Lower leg skin (tissue), 4 donors: ENCODE data around the gene AXL. TPM values are rescaled to one million over a fixed set of nuclear protein-coding genes. Genes with fewer than 3 reads are reported as not detected.
"Not testable (repeated sequence)": the region's sequence is repeated elsewhere in the genome, so short reads cannot be mapped to it uniquely, and the experiment has no call there.

Experiments used
- DNase-seq, 2 donors: peaks; one replicate each; pipeline ENCODE4 v3.0.0-alpha.2; 2019; ENCODE audit warnings: low spot score in 2 of 2
- H3K4me3 ChIP-seq: fragments of 200-600 bp; sonication (generic); 2 replicates; pipeline ENCODE4 v1.5.1; 2017; ENCODE audit warnings: mild to moderate bottlenecking, low read depth; ENCODE audit not compliant: poor library complexity, severe bottlenecking
- POLR2A ChIP-seq, 2 donors: fragments of 450-650 bp; IDR thresholded peaks; one replicate each; pipeline ENCODE4 v1.6.1; 2016 to 2017; ENCODE audit warnings: antibody characterized with exemption in 2 of 2, mild to moderate bottlenecking in 1 of 2, moderate library complexity in 1 of 2
- WGBS, 2 donors: methylation state at CpG; one replicate each; pipeline ENCODE4 v1.1.5; 2018; 5-methylcytosine and 5-hydroxymethylcytosine counted together
- intact Hi-C: fragments of 100-400 bp; cut with DNase I; formaldehyde crosslinking; loops from one replicate; pipeline ENCODE4 v1.15.0; 2023; ENCODE audit warnings: low total_unique reads
- total RNA-seq, 4 donors: library from RNA; depleted of rRNA; stranded (reverse); fragments of >200 nt; gene quantifications; one replicate each; pipeline ENCODE4 v1.1.0, GENCODE V29; 2016
- TF ChIP-seq, protein P1 (sequence below), 3 donors: fragments of 450-650 bp; IDR thresholded peaks; one replicate each; pipeline ENCODE4 v1.5.1; 2016; ENCODE audit warnings: antibody characterized with exemption in 3 of 3, mild to moderate bottlenecking in 3 of 3, moderate library complexity in 2 of 3

Gene AXL
- total RNA-seq, 4 donors from 2014 or later: 17.3 to 86.2 (median 56.7) TPM

DNA sequence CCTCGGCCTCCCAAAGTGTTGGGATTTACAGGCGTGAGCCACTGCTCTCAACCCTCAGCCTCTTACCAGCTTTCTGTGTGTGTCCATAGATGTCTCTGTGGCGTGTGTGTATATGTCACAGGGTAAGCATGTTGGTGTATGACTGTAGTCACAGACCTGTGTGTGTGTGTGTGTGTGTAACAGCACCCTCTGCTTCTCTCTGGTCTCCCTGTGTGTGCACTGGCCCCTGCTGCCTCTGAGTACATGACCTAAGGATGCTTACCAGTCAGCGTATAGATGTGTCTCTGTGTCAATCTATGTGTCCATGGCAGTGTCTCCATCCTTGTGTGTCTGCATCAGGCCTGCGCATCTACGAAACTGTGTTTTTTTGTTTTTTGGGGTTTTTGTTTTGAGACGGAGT lies 5.6 kb downstream of the AXL start:
- intact Hi-C loops: no loop called here

DNA sequence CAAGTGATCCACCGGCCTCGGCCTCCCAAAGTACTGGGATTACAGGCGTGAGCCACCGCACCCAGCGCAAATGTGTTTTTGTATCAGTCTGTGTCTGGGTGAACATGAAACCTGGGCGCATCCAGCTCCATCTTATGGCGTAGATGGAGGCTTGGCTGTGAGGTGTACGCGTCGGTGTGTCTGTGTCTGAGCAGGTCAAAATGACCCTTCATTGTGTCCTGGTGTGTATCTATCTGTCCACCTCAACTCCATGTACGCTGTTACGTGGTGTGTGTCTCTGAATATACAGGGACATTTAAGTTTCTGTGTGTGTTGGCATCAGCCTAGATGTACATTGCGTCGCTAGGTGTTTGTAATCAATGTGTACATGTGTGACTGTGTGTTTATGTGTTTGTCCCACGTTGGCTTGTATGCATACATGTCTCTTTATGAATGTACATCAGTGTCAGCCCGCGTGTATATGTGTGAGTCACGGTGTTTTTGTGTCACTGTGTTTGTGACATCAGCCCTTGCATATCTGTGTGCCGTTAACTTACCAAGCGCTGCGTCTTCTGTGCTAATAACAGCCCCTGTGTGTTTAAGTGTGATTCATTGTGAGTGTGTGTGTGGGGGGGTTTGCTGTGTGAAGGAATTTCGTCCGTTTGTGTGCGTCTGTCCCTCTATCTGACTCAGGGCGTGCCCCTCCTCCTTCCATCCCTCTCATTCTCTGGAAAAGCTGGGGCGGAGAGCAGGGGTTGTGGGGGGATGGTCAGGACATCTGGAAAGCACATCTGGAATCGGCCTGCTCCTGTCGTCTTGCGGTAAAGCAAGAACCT lies 6.4 kb downstream of the AXL start:
- peak; percentile 72 to 92 for DNase-seq
- intact Hi-C loops: no loop called here
- H3K4me3 ChIP-seq: no peak overlapping the region
- 47 to 53% methylated on average over 28 to 29 of the region's 29 CpGs for WGBS, 2 donors
- TF ChIP-seq, protein P1, sequence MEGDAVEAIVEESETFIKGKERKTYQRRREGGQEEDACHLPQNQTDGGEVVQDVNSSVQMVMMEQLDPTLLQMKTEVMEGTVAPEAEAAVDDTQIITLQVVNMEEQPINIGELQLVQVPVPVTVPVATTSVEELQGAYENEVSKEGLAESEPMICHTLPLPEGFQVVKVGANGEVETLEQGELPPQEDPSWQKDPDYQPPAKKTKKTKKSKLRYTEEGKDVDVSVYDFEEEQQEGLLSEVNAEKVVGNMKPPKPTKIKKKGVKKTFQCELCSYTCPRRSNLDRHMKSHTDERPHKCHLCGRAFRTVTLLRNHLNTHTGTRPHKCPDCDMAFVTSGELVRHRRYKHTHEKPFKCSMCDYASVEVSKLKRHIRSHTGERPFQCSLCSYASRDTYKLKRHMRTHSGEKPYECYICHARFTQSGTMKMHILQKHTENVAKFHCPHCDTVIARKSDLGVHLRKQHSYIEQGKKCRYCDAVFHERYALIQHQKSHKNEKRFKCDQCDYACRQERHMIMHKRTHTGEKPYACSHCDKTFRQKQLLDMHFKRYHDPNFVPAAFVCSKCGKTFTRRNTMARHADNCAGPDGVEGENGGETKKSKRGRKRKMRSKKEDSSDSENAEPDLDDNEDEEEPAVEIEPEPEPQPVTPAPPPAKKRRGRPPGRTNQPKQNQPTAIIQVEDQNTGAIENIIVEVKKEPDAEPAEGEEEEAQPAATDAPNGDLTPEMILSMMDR (IDR thresholded peaks at IDR 0.05): no peak
- TF ChIP-seq POLR2A (IDR thresholded peaks at IDR 0.05): no peak

More for the DNA sequence above, 5.6 kb downstream of the AXL start:
- 90 to 92% methylated on average over 7 of the region's 7 CpGs for WGBS, 2 donors
- H3K4me3 ChIP-seq: no peak overlapping the region
- DNase-seq: no peak
- TF ChIP-seq POLR2A (IDR thresholded peaks at IDR 0.05): no peak
- TF ChIP-seq, protein P1 (IDR thresholded peaks at IDR 0.05): no peak

DNA sequence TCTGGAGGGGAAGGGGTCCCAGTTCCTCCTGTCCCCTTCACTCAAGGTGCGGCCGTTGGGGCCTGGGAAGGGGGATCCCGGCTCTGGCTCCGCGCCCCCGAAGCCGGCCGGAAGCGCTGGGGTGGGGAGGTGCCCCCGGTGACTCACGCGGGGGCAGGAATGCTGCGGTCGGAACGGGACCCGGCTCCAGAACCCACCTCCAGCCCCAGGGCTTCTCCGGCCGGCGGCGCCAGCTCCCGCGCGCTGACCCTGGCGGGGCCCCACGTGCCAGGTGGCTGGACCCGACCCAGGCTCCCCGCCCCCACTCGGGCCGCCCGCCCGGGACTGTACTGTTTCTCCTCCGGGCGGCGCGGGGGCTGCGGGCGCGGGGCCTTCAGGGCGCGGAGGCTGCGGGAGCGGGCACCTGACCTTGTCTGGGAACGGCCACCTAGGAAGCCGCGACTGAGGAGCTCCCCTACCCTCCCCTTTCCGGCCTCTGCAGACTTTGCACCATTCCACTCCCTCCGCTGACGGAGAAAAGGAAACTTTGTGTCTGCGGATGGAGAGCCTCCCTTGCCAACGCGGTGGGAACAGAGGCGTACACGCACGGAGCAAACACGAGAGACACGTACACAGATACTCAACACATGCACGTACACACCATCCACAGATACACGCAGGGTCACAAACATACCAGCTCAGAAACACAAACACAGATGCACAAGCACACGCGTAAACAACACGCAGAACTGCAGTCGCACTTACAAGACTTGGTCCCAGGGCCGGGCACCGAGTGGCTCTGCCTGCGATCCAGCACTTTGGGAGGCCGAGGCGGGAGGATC lies 7.2 kb downstream of the AXL start:
- 5 to 10% methylated on average over 34 to 52 of the region's 67 CpGs for WGBS, 2 donors
- intact Hi-C loops: no loop called here
- TF ChIP-seq, protein P1 (IDR thresholded peaks at IDR 0.05): no peak
- no peak for TF ChIP-seq POLR2A (IDR thresholded peaks at IDR 0.05)
- peak in 1 of 2 donors; percentile 93 for DNase-seq
- peak overlapping the region; percentile 18 for H3K4me3 ChIP-seq

DNA sequence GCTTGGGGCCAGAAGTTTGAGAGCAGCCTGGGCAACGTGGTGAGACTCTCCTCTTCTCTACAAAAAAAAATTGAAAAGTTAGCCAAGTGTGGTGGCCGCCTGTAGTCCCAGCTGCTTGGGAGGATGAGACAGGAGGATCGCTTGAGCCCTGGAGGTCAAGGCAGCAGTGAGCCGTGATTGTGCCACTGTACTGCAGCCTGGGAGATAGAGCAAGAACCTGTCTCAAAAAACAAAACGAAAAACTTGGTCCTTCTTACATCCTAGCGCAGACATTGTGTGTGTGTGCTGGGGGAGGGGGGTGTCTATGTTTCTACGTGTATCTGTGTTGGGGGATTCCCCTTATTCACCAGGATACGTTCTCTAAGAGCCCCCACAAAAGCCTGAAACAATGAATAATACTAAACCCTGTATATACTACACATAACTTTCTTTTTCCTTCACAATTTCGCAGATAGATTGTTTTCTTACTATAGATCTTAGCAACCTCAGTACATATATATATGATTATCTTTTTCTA lies 7.9 kb downstream of the AXL start:
- no peak overlapping the region for H3K4me3 ChIP-seq
- 61% methylated on average over 9 of the region's 9 CpGs for WGBS, 2 donors
- intact Hi-C loops: no loop called here

DNA sequence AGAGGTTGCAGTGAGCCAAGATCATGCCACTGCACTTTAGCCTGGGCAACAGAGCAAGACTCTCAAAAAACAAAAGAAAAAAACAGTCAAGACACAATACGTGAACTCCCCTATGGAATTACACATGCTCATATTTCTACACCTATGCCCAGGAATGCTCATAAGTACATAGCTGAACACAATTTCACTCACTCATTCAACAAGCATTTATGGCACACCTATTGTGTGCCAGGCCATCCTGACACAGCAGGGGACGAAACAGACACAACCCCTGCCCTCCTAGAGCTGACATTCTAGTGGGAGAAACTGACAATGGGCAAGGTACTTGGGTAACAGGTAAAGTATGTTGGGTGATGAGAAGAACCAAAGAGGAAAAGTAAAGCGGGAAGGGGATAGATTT lies 9.5 kb downstream of the AXL start:
- intact Hi-C loops: no loop called here
- WGBS, 2 donors: 64 to 97% methylated on average over 3 of the region's 3 CpGs
- no peak for DNase-seq
- TF ChIP-seq POLR2A (IDR thresholded peaks at IDR 0.05): no peak
- TF ChIP-seq, protein P1 (IDR thresholded peaks at IDR 0.05): no peak
- no peak overlapping the region for H3K4me3 ChIP-seq

More for the DNA sequence above, 7.9 kb downstream of the AXL start:
- TF ChIP-seq, protein P1 (IDR thresholded peaks at IDR 0.05): no peak
- no peak for TF ChIP-seq POLR2A (IDR thresholded peaks at IDR 0.05)
- peak in 1 of 2 donors; percentile 57 for DNase-seq

DNA sequence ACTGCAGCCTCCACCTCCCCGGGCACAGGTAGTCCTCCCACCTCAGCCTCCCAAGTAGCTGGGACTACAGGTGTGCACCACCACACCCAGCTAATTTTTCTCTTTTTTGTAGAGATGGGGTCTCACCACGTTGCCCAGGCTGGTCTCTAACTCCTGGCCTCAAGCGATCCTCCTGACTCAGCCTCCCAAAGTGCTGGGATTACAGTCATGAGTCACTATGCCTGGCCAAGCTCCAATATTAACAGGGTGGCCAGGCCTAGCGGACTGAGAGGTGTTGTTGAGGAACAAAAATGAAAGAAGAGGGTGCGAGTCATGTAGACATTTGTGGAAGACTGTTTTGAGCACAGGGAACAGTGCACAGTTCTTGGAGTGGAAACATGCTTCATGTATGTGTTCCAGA lies 10.3 kb downstream of the AXL start:
- DNase-seq, intact Hi-C loops, H3K4me3 ChIP-seq: not testable (repeated sequence)
- 78 to 79% methylated on average over 5 of the region's 5 CpGs for WGBS, 2 donors
